Measurements from ENCODE around the gene MYPN. TPM values are rescaled to one million over a fixed set of nuclear protein-coding genes. Genes with fewer than 3 reads are reported as not detected.

Gene MYPN
- polyA plus RNA-seq, 1 donor: 110 TPM

DNA sequence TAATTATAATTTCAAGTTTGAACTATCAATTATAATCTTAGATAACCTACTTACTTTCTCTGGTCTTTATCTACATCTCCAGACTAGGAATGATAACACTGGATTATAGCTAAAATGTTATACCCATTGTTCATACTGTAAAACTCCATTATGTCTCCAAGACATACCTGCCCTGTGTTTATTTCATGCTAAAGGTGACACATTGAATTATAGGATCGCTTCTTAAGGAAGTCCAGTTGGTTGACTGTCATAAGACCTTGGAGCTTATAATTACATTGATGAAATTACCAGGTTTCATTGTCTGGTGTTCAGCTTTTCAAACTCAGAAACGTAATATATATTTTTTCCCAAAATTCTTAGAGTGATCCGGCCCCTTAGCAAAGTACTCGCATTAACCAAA, 18.7 kb upstream of the MYPN start:
- no peak for DNase-seq

DNA sequence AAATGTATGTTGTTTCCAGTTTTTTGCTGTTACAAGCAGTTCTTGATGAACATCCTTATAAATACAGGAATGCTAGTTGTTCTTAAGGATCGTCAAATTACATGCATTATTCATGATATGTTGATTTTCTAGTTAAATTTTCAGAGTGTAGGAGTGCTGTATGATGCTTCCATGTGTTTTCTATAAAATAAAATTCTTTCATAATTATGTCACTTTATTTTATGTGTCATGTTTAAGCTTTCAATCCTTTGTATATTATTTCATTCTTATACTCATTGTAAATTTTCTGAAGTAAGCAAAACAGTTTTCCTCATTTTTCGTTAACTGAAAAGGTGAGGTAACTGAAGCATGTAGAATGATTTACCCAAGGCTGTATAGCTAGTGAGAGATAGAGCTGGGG, 16.8 kb upstream of the MYPN start:
- no peak for DNase-seq

DNA sequence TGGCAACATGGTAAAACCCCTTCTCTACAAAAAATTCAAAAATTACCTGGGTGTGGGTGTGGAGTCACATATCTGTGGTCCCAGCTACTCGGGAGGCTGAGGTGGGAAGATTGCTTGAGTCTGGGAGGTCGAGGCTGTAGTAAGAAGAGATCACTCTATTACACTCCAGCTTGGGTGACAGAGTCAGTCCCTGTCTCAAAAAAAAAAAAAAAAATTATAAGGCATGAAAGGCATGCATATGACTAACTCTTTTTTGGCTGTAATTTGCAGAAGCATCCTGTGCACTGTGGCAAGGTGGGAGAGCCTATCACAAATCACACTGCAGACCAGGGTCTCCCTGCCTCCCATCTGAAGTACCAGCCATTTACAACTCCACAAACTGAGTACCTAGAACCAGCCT, 14.1 kb upstream of the MYPN start:
- no peak for DNase-seq

DNA sequence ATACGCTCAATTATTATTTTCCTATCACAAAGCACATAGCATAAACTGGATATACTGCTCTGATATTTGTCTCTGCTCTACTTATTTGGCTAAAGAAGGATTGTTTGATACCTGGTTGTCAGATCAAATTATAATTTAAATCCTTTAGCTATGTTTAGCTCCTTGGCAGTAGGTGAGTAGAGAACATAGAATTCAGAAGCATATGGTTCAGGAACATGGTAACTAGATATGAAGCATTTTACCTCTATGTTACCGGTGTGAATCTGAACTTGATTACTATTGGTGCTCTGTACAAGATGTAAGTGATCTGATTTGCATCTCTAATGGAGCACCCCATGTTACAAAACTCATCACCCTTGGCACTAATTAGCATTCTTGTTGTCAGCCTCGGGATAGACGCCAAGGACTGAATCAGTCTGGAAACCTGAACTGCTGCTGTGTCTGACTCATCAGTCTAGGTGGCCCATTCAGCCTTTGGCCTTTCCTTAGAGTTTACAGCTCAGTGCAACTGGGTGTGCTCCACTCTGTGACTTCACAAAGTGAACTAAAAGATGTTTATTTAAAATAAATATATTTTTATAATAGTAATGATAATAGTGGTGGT, 12.3 kb upstream of the MYPN start:
- DNase-seq: no peak

- no peak for DNase-seq
Measured at GRCh38 chr10:68099736-68100135, 9.6 kb upstream of the MYPN start.

DNA sequence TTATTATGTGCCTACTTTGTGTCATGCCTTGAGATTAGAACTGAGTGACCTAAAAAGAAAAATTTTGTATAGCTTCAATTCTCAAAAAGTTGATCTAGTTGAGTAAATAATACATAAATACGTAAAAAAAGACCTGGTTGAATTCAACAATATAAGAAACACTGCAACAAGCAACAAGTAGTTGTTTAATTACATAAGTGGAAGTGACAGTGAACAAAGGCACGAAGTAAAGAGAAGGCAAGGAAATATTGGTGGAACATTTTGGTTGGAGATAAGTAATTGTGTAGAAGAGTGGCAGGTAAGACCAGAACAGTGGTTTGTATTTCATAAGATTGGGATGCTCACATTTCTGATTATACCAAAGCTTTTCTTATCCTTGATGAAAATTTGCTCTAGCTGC, 8.2 kb upstream of the MYPN start:
- DNase-seq: no peak

GRCh38 chr10:68103261-68103878, 5.9 kb upstream of the MYPN start:
- no peak for DNase-seq

DNA sequence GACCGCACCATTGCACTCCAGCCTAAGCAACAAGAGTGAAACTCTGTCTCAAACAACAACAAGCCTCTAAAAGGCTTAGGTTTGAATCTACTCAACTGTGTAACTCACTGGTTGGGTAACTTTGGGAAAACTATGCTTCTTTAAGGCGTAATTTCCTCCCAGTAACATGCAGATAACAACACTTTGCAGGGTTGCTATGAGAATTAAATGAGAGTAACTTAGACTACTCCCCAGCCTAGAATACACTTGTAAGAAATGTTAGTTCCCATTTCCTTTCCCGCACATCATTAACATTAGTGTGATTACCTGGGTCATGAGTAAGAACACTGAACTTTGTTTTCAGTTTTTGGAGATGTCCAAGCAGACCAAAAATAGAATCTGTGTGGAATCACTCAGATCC, 5.4 kb upstream of the MYPN start:
- DNase-seq: no peak

DNA sequence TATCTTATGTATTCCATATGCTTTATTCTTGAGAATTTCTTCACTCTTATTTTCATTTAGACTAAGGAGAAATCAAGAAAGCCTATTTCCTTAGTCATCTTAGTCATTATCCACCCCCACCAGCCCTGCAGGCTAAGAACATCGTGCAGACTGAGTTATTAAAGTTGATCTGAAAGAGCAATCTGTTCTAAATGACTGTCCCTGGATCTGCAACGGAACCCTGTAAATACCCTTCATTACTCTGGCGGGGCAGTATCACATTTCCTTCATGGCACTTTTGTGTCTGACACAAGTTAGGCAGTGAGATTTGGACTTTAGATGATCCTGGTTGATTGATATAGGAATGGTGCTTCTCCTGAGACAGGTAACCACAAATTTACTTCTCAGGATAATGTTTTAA, 3.5 kb upstream of the MYPN start:
- DNase-seq: no peak

DNA sequence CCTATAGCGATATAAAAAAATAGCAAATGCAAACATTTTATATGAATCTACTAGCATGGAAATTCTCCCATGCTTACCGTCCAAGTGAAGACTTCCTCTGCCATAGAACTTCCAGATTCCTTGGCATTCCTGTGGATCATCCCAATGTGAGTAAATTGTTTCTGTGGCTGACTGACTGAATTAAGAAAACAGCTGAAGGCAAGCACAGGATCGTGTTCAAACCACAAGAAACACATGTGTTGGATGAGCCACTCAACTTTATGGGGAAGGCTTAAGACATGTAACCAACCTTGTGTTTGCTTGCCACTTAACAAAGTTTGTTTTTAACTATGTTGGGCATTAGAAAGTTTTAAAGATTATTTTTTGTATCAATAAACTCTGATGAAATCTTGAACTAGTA, 2.6 kb upstream of the MYPN start:
- DNase-seq: no peak

- DNase-seq: no peak
Measured at GRCh38 chr10:68107651-68108050, 1.6 kb upstream of the MYPN start.

- no peak for DNase-seq
Measured at GRCh38 chr10:68108051-68108450, 1.2 kb upstream of the MYPN start.

GRCh38 chr10:68108653-68109052, 635 bp upstream of the MYPN start:
- no peak for DNase-seq

- no peak for DNase-seq
Measured at GRCh38 chr10:68110027-68110426, 739 bp downstream of the MYPN start.

- no peak for DNase-seq
Measured at GRCh38 chr10:68111584-68111983, 2.3 kb downstream of the MYPN start.

DNA sequence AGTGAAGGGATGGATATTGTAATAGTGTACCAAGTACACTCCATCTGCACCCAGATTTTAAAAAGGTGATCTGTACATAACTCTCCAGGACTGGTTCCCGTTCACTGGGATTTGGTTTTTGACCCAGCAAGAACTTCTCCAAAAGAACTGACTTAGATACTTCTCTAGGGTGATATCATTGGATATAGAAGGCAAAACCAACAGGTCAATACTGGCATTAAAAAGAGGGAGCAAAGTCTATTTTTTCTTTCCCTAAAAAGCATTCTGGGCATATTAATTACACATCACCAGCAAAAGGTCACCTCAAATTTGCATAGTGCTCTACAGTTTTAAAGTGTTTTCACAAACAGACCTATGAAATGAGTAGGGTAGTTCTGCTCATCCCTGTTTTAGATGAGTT, 3.5 kb downstream of the MYPN start:
- DNase-seq: no peak

DNA sequence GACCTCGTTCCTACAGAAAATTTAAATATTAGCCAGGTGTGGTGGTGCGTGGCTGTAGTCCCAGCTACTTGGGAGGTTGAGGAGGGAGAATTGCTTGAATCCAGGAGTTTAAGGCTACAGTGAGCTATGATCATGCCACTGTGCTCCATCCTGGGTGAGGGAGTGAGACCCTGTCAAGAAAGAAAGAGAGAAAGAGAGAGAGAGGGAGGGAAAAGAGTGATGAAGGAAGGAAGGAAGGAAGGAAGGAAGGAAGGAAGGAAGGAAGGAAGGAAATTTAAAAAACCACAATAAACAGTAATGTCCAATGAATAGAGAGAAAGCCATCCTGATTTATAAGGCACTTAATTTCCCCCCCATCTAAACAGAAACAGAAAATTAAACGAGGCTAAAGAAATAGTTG, 9.4 kb downstream of the MYPN start:
- DNase-seq: no peak

DNA sequence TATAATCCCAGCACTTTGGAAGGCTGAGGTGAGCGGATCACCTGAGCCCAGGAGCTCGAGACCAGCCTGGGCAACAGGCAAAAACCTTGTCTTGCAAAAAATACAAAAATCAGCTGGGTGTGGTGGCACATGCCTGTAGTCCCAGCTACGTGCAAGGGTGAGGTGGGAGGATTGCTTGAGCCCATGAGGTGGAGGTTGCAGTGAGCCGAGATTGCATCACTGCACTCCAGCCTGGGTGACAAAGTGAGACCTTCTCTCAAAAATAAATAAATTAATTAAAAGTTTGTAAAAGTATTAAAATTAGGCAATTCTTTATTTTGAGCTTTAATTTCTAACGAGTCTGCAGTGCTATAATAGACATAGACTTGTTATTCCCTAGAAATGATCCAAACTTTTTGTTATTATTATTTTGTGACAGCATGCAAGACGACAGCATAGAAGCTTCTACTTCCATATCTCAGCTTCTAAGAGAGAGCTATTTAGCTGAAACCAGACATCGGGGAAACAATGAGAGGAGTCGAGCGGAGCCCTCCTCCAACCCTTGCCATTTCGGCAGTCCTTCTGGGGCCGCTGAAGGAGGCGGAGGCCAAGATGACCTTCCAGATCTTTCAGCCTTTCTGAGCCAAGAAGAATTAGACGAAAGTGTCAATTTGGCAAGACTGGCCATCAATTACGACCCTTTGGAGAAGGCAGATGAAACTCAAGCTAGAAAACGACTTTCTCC, 11.9 kb downstream of the MYPN start:
- no peak for DNase-seq

GRCh38 chr10:68121852-68122251, 12.6 kb downstream of the MYPN start:
- DNase-seq: no peak

- no peak for DNase-seq
Measured at GRCh38 chr10:68124718-68125117, 15.4 kb downstream of the MYPN start.

- no peak for DNase-seq
Measured at GRCh38 chr10:68125772-68126171, 16.5 kb downstream of the MYPN start.

DNA sequence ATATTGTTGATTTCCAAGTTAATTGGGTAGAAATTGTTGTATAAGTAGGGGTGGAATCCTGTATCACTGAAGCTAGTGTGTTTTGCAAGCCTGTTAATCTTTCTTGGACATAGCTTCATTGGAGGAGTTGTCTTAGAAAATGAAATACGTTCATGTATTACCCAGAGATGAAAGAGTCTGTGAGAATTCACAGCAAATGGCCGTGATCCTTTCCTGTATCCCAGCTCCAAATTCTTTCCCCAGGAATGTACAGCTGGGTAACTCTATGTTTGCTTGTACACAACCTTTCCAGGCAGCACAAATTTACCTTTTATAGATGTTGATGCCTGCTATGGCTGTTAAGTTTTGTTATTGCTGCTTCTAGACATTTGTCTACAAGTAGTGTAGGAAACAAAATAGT, 18.7 kb downstream of the MYPN start:
- no peak for DNase-seq

- no peak for DNase-seq
Measured at GRCh38 chr10:68132391-68132790, 23.1 kb downstream of the MYPN start.

DNA sequence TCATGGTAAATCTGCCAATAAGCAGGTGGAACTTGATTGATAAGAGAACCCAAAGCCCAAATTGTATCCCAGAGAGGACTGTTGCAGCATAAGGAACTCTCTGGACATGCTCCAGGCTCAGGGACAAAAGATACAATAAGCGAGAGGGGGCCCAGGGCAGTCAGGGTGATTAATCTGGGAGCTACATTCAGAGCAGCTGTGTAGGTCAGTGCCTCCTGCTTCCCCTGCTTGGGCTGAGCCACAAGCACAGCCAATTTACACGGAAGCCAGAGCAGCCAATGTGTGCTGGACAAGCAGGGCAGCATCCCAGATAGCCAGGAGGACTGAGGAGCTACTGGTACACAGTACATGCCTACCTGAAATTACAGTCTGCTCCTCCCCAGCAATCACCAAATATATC, 24.2 kb downstream of the MYPN start:
- no peak for DNase-seq

All from hindlimb muscle (tissue), 1 donor.